Esophagus squamous epithelium (tissue), 5 donors: ENCODE data around the gene AHI1. TPM values are rescaled to one million over a fixed set of nuclear protein-coding genes. Genes with fewer than 3 reads are reported as not detected.
A peak's percentile ranks its signal among the peaks of the same experiment; 100 is the strongest.

ENCODE experiments used
- DNase-seq: peaks from one replicate; lab custom pipeline; 2025; lab: John Stamatoyannopoulos, UW
- H3K27ac ChIP-seq, 4 donors: fragments of 200-600 bp; sonication (generic); one replicate each; pipeline ENCODE4 v1.5.1; 2016 to 2019; ENCODE audit warnings: mild to moderate bottlenecking in 1 of 4
- H3K27me3 ChIP-seq, 4 donors: fragments of 200-600 bp; sonication (generic); 1 replicate in 3 of 4; 2 replicates in 1 of 4; pipeline versions ENCODE4 v1.5.1 to v1.6.0; 2017 to 2021; ENCODE audit warnings: antibody characterized with exemption in 1 of 4
- H3K36me3 ChIP-seq, 3 donors: fragments of 200-600 bp; sonication (generic); one replicate each; pipeline ENCODE4 v1.5.1; 2016 to 2019
- H3K4me1 ChIP-seq, 3 donors: fragments of 200-600 bp; sonication (generic); one replicate each; pipeline ENCODE4 v1.5.1; 2017 to 2019
- H3K4me3 ChIP-seq, 4 donors: fragments of 200-600 bp; sonication (generic); 1 replicate in 3 of 4; 2 replicates in 1 of 4; pipeline ENCODE4 v1.5.1; 2016 to 2019; ENCODE audit warnings: mild to moderate bottlenecking in 2 of 4, moderate library complexity in 1 of 4
- H3K9me3 ChIP-seq, 3 donors: fragments of 200-600 bp; sonication (generic); one replicate each; pipeline ENCODE4 v1.5.1; 2016 to 2019
- CTCF ChIP-seq, 6 experiments: fragments of 450-650 bp in 4 of 6; fragments of 200-600 bp in 2 of 6; sonication (generic) in 2 of 6; IDR thresholded peaks; one replicate each; pipeline ENCODE4 v1.5.1; 2016 to 2019; ENCODE audit warnings: antibody characterized with exemption in 6 of 6, mild to moderate bottlenecking in 4 of 6, moderate library complexity in 4 of 6
- POLR2A ChIP-seq, 4 donors: fragments of 450-650 bp; IDR thresholded peaks; one replicate each; pipeline ENCODE4 v1.6.1; 2017; ENCODE audit warnings: antibody characterized with exemption in 4 of 4, mild to moderate bottlenecking in 4 of 4, moderate library complexity in 3 of 4
- WGBS, 2 donors: methylation state at CpG; one replicate each; pipeline ENCODE4 v1.1.5; 2018; 5-methylcytosine and 5-hydroxymethylcytosine counted together
- intact Hi-C: fragments of 100-400 bp; cut with DNase I; formaldehyde crosslinking; loops from one replicate; pipeline ENCODE4 v1.15.0; 2022
- total RNA-seq, 4 donors: library from RNA; depleted of rRNA; stranded (reverse); fragments of >200 nt; gene quantifications; one replicate each; pipeline ENCODE4 v1.1.0, GENCODE V29; 2016
- donor health status: DM: yes; HTN: yes; CAD: no.

The AHI1 gene
- total RNA-seq, 4 donors from 2014 or later = 4.5 to 24.2 (median 7.6) TPM

- no peak overlapping the region for H3K27ac ChIP-seq
- no peak for TF ChIP-seq POLR2A (IDR thresholded peaks at IDR 0.05)
- no peak for TF ChIP-seq CTCF (IDR thresholded peaks at IDR 0.05)
- no peaks in the 10 kb centered on the region for H3K27me3 ChIP-seq
- no peaks in the 10 kb centered on the region for H3K9me3 ChIP-seq
- 86 to 91% methylated on average over 3 of the region's 3 CpGs for WGBS, 2 donors
- no peaks in the 10 kb centered on the region for H3K36me3 ChIP-seq
- intact Hi-C loops = no loop called here
- no peaks in the 10 kb centered on the region for H3K4me1 ChIP-seq
- no peak for DNase-seq
- no peak overlapping the region for H3K4me3 ChIP-seq
Observed at GRCh38 chr6:135504734-135505133, 7.2 kb upstream of the AHI1 start.

GRCh38 chr6:135503703-135504475 lies 6.3 kb upstream of the AHI1 start:
- WGBS, 2 donors = 89 to 91% methylated on average over 6 of the region's 6 CpGs
- Histone ChIP-seq H3K9me3 (no peaks in the 10 kb centered on the region), H3K27ac (no peak overlapping the region), H3K27me3 (no peaks in the 10 kb centered on the region), H3K36me3 (no peaks in the 10 kb centered on the region), H3K4me3 (no peak overlapping the region), H3K4me1 (peaks cover 0 to 5% (median 1%) of the 10 kb centered on the region in 3 donors)
- intact Hi-C loops = no loop called here
- DNase-seq = no peak
- no peak for TF ChIP-seq POLR2A (IDR thresholded peaks at IDR 0.05)
- no peak for TF ChIP-seq CTCF (IDR thresholded peaks at IDR 0.05)

DNA sequence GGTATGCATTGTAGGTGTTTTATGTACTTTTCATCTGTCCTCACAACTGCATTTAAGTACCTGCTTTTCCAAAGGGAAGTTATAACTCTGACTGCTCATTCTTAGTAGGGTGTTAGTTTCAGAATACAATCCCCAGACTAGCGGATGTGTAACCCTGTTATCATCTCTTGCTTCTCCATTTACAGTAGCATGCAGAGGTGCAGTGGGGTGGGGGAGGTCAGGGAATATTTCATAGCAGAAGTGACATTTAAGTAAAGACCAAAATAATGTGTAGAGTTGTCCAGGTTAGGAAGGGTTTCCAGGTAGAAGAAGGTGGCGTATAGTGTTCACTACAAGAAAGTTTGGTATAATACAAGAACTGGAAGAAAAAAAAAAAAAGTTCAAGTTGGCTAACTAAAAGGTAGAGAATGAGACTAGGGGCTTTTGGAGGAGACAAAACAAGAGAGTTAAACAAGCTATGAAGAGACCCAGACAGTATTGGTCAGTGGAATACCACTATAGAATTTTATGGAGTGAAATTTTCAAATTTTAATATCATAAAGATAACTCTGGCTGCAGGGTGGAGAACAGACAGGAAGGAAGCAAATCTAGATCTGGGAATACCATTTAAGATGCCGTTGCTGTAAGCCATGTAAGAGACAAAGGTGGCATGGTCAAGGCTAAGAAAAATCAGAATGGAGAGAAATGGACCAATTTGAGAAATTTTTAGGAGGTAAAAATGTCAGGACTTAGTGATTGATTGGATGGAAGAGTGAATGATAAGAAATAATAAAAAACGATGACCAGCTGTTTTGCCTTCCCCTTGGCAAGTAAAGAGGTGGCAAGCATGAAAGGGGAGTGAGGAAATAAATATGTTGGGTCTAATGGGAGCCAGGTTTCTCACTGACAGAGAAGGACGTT lies 2.2 kb upstream of the AHI1 start:
- intact Hi-C loops = no loop called here

DNA sequence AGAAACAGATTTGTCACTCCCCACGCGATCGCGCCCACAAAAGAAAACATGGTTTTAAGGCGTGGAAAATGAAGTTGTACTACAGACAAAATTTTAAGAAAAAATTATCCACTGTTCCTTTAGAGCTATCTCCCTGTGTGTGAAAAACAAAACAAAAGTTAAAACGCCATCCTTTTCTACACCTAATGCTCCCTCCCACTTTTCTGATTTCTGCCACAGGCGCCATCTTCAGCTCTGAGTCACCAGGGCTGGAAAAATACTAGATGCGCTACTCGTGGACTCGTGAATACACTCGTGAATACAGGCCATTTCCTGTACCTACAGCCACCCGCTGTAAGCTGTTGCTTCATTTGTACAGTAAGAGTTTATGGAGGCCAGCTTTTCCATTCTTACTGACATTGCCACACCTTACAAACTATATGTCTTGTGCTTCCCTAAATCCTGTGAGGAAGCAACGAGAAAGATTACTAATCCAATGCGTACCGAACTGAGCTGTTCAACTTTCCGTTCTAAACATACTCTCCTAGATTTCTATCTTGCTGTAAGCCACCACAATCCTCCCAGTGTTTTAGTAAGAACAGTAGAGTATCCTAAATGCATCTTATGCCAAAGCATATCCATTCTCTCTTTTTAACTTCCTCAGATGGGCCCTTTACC lies 773 bp upstream of the AHI1 start:
- intact Hi-C loops = no loop called here
- TF ChIP-seq POLR2A (IDR thresholded peaks at IDR 0.05) = peak in 2 of 4 donors; percentile 23 to 41
- no peak for TF ChIP-seq CTCF (IDR thresholded peaks at IDR 0.05)
- Histone ChIP-seq H3K36me3 (peaks cover 0 to 4% (median 3%) of the 10 kb centered on the region in 3 donors), H3K27me3 (no peaks in the 10 kb centered on the region), H3K4me3 (peak overlapping the region; percentile 66 to 96 (median 79)), H3K9me3 (no peaks in the 10 kb centered on the region), H3K27ac (peak overlapping the region; percentile 93 to 97 (median 96)), H3K4me1 (peaks cover 0 to 24% (median 10%) of the 10 kb centered on the region in 3 donors)
- 1% methylated on average over 16 of the region's 16 CpGs for WGBS, 2 donors
- DNase-seq = no peak

More for the DNA sequence above, 2.2 kb upstream of the AHI1 start:
- no peaks in the 10 kb centered on the region for H3K36me3 ChIP-seq
- H3K4me3 ChIP-seq = no peak overlapping the region
- no peak for DNase-seq
- H3K4me1 ChIP-seq = peaks cover 0 to 24% (median 10%) of the 10 kb centered on the region in 3 donors
- H3K27ac ChIP-seq = peak overlapping the region in 1 of 4 donors; percentile 97
- WGBS, 2 donors = 86 to 89% methylated on average over 5 of the region's 5 CpGs
- H3K27me3 ChIP-seq = no peaks in the 10 kb centered on the region
- H3K9me3 ChIP-seq = no peaks in the 10 kb centered on the region
- TF ChIP-seq CTCF (IDR thresholded peaks at IDR 0.05) (no peak), POLR2A (IDR thresholded peaks at IDR 0.05) (no peak)
